Omental fat pad (tissue), 4 donors: ENCODE results near the gene SLC7A6OS. TPM values are rescaled to one million over a fixed set of nuclear protein-coding genes. Genes with fewer than 3 reads are reported as not detected.

Experiments
- ATAC-seq: fragments of 150-250 bp; one replicate; pipeline ENCODE4 v1.9.1; 2016; ENCODE audit warnings: mild to moderate bottlenecking, moderate library complexity; ENCODE audit not compliant: low FRiP score
- DNase-seq: peaks from one replicate; pipeline ENCODE4 v3.0.0-alpha.2; 2019; ENCODE audit warnings: low spot score
- total RNA-seq, 4 donors: library from RNA; depleted of rRNA; stranded (reverse); fragments of >200 nt; gene quantifications; one replicate each; pipeline ENCODE4 v1.1.0, GENCODE V29; 2016
- TF ChIP-seq, protein P1 (sequence below), 3 donors: fragments of 450-650 bp; IDR thresholded peaks; one replicate each; pipeline ENCODE4 v1.5.1; 2016 to 2017; ENCODE audit warnings: antibody characterized with exemption in 3 of 3, mild to moderate bottlenecking in 3 of 3, moderate library complexity in 2 of 3

Gene SLC7A6OS
- total RNA-seq, 4 donors from 2014 or later: 7.2 to 19.7 (median 14.7) TPM

DNA sequence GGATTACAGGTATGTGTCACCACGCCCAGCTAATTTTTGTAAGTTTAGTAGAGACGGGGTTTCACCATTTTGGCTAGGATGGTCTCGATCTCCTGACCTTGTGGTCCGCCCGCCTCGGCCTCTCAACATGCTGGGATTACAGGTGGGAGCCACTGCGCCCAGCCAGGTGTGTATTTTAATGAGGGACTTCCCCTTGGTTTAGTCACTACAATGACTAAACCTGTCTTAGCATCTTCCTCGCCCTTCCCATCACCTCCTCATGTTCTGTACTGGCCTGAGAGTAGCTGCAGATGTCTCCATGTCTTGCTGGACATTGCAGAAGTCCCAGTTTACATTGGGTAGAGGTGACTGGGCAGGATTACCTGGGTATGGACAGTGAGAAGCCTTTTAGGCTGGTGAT lies 36.9 kb downstream of the SLC7A6OS start:
- DNase-seq (no peak), ATAC-seq (no peak)
- TF ChIP-seq, protein P1, sequence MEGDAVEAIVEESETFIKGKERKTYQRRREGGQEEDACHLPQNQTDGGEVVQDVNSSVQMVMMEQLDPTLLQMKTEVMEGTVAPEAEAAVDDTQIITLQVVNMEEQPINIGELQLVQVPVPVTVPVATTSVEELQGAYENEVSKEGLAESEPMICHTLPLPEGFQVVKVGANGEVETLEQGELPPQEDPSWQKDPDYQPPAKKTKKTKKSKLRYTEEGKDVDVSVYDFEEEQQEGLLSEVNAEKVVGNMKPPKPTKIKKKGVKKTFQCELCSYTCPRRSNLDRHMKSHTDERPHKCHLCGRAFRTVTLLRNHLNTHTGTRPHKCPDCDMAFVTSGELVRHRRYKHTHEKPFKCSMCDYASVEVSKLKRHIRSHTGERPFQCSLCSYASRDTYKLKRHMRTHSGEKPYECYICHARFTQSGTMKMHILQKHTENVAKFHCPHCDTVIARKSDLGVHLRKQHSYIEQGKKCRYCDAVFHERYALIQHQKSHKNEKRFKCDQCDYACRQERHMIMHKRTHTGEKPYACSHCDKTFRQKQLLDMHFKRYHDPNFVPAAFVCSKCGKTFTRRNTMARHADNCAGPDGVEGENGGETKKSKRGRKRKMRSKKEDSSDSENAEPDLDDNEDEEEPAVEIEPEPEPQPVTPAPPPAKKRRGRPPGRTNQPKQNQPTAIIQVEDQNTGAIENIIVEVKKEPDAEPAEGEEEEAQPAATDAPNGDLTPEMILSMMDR (IDR thresholded peaks at IDR 0.05): no peak

DNA sequence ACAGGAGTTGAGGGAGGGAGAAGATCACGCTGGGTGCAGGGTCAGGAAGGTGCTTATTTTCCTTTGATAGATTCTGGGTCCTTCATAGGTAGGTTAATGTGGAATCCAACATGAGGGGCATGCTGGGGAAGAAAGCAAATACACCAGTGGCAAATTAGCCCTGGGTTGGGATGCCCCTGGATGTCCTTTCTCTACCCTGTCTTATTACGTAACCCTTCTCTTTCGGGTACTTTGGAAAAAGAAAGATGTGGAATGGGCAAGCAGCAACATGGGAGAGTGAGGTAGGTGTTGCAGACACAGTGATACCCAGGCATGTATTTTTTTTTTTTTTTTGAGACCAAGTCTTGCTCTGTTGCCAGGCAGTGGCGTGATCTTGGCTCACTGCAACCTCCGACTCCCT lies 37.3 kb downstream of the SLC7A6OS start:
- TF ChIP-seq, protein P1 (IDR thresholded peaks at IDR 0.05): no peak
- no peak for DNase-seq
- no peak for ATAC-seq

DNA sequence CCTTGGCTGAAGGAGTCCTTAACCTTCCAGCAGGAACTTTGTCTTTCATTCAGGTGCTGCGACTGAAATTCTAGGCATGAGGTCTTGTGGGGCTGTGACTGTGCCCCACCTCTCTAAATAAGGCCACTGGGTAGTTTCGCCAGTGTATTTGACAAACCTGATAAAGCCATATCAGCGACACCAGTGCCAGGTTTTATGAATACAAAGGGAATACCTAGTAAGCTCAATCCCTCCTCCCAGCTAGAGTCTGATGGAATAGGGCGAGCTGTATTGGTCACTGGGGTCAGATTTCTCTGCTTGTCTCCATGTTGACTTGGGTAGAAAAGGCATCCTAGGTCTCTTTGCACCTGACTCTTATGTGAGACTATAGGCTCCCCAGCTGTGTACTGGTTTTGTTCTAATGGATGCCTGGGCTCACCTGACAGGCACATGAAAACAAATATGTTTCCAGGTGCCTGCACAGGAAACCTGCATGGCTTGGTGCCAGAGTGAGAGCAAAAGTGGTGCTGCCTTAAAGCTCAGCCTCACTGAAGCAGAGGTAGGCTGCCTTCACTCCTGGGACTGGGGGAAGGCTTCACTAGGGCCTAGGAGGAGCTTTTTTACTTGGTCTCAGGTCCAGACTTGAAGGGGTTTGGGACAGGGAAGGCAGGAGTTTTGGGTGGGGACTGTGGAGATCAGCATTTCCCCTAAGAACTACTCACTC lies 38.1 kb downstream of the SLC7A6OS start:
- no peak for ATAC-seq
- DNase-seq: no peak
- TF ChIP-seq, protein P1 (IDR thresholded peaks at IDR 0.05): no peak

DNA sequence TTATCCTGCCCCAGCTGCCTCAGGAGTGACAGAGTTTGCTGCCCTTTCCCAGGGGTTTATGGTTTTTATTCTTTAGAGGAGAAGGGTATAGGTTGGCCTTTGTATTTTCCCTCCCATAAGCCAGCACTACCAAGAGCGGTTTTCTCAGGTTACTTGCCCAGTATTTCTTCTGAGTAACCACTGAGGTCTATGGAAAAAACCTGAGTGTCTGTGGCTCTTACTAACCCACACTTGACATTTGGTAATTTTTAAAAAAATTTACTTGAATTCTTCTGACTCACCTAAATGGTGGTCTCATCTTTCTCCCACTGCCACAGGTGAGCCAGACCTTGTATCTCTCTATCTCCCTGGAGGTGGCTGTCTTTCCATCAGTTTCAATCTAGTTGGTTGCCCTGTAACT lies 40.4 kb downstream of the SLC7A6OS start:
- no peak for ATAC-seq
- TF ChIP-seq, protein P1 (IDR thresholded peaks at IDR 0.05): no peak

DNA sequence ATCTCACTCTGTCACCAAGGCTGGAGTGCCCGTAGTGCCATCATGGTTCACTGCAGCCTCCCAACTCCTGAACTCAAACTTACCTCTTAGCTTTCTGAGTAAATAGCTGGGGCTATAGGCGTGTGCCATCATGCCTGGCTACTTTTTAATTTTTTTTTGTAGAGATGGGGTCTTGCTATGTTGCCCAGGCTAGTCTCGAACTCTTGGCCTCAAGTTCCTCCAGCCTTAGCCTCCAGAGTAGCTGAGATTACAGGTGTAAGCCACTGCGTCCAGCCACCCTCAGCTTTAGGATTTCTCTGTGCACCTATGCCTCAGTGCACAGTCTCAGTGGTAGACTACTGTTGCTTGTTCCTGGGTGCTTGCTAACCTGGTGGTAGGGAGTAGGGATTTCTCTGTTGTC lies 41.0 kb downstream of the SLC7A6OS start:
- DNase-seq (no peak), ATAC-seq (no peak)
- TF ChIP-seq, protein P1 (IDR thresholded peaks at IDR 0.05): no peak

More for the DNA sequence above, 40.4 kb downstream of the SLC7A6OS start:
- no peak for DNase-seq

DNA sequence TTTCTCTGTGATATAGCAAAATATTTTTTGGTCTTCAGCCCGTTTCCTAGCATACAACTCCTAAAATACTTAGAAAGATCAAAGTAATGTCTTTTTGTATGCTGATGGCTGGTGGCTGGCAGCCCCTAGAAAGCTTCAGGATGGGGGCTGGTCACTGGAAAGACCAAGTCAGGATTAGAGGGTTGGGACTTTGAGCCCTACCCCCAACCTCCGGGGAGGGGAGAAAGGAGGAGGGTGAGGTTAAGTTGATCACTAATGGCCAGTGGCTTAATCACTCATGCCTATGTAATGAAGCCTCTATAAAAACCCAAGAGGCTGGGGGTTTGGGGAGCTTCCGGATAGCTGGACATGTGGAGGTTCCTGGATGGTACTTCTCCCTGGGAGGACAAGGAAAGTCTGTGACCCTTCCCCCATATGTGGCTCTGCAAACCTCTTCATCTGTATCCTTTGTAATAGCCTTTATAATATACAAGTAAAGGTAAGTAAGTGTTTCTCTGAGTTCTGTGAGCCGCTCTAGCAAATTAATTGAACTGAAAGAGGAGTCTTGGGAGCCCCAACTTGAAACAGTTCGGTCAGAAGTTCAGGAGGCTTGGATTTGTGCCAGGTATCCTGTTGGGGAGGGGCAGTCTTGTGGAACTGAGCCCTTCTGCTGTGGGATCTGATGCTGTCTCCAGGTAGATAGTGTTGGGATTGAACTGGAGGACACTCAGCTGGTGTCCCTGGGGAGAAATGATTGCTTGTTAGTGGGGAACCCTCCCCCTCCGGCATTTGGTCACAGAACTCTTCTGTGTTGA lies 42.9 kb downstream of the SLC7A6OS start:
- TF ChIP-seq, protein P1 (IDR thresholded peaks at IDR 0.05): no peak
- DNase-seq (no peak), ATAC-seq (no peak)
